NCI-H69 (cell line): ENCODE measurements around the gene TMEM255B.
"Not testable (repeated sequence)": the region's sequence is repeated elsewhere in the genome, so short reads cannot be mapped to it uniquely, and the experiment has no call there.

Experiments used
- DNase-seq: peaks from one replicate; lab custom pipeline; 2025; lab: John Stamatoyannopoulos, UW

Gene TMEM255B

DNA sequence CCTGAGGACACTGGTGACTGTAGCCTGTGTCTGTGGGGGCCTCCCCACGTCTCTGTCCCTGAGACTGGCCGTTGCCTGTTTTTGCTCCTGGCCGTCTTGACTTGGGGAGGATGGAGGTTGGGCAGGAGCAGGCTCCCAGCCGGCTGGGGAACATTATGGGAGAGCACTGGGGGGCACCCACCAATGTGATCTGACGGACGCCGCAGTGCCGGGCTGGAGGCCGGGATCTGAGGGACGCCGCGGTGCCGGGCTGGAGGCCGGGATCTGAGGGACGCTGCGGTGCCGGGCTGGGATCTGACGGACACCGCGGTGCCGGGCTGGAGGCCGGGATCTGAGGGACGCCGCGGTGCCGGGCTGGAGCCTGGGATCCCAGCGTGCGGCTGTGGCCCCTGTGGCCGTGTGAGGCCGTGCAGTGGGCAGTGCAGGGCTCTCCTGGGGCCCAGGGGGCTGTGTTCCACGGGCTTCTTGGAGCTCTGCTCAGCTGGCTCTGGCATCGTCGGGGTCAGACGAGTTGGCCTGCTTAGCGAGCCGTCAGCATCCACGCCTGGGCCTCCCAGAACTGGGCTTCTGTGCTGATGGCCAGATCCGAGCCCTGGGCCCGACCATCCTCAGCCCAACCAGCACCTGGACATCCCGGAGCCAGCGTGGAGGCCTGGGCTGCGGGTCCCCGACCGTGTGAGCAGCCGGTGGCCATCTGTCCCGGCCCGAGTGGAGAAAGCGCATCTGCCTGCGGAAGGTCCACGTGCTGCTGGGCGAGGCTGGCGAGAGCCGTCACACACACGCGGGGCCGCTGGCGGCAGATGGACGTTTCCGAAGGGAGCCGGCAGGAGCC is 59.0 kb downstream of the TMEM255B start:
- DNase-seq, result no peak

DNA sequence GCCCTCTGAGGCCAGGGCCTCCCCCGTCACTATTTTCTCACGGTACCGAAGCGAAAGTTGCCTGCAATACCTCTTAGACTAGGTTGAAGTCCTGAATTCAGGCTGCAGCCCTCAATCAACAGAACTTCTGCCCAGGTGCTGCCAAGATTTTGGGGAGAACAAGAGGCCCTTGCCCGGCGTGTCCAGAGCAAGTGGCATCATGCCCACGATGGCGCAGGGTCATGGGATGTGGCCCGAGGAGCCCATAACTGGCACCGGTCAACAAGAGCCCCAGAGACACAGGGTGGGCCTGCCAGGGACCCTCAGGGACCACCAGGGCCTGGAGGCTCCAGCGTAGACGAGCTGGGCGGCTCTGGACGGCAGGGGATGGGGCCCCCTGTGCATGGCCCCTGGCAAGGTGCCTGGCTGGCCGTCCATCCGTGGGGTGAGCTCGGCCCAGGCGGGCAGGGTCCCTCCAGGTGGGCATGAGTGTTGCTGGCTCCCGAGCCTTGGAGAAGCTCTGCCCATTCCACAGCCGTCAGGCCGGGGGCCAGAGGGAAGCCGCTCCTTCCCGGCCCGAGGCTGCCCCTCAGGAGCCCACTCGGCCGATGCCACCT is 59.8 kb downstream of the TMEM255B start:
- no peak for DNase-seq

DNA sequence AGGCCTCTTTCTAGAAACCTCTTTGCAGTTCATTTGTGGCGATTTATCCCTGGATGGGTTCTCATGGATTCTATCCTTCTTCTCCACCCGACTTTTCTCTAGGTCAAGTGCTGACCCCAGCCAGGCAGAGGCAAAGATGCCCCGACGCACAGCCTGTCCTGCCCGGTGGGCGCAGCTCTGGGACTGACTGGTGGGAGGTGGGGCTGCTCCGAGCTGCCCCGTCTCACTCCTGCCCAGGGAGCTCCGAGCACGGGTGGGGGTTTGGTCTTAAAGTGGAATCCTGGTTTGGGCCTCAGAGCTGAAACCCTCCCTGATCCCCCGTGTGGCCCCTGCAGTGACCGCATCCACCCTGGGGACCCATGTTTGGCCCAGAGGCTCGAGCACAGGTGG is 60.3 kb downstream of the TMEM255B start:
- no peak for DNase-seq

DNA sequence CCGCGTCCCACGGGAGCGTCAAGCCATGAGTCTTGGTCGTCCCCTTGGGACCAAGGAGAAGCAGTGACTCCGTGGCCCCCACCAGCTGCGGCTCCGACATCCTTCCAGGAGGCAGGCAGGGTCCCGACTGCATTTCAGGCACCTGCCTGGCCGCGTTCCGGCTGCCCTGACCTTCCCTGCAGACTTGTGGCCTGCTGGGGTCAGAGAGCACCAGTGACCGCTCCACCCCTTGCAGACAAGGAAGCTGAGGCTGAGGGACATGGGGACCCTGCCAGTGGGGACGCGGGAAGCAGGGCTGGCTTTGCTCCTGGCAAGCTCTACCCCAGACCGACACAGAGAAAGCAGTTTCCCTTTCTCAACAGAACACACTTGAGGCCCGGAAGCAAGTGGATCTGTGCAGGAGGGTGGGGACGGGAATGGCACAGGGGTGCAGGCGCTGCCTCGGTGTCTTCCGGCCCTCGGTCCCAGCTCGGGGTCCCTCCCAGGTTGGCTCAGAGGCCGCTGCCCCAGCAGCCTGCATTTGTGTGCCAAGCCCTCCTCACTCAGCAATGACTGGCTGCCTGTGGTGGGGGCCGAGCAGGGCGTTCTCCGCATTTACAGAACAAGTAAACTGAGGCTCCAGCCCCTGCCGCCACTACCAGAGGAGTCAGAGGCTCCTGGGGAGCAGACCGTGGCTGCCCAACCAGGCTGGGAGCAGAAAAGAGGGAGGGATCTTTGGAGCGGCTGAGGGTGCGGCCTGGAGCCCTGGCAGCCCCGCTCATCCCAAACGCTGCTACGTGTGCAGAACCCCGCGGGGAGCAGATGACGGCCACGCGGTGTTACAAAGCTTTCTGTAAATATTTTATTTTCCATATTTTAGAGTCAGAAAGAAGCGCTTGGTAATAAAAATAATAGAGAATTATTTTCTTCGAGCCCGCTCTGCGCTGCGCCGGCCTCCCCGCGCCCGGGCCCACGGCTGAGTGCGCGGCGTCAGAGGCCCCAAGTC is 61.0 kb downstream of the TMEM255B start:
- DNase-seq, result no peak

DNA sequence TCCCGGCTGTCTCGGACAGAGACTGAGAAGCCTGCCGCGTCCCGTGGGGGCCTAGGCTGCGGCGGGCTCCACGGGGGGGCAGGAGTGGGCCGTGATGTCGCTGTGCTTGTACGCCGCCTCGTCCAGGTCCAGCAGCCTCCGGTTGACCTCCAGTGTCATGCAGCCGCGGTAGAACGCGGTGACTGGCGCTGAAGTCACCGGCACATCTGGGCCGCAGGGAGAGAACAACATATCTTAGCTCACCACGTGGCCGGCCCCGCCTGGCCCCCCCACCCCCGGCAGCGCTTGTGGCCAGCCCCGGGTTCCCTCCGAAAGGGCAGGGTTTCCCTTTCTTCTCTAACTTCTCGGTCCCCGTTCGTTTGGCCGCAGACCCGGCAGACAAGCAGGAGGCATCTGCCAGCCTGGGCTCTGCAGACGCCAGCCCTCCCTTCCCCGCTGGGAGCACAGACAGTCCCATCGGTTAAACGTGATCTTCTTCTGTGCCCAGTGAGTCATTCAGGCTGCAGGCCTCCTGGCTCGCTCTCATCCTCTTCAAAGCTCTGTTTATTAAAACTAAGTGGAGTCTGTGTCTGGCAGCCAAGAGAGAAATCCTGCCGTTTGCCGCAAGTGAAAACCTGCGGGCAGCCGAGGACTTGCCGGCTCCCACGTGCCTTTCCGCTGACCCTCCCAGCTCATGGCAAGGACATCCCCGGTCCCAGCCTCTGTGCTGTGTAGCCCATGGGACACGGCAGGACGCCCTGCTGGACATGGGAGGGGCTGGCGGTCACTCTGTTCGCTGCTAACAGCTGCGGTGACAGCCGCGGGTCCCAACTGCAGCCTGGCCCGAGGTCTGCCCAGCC is 62.0 kb downstream of the TMEM255B start:
- DNase-seq, result peak; percentile 77

DNA sequence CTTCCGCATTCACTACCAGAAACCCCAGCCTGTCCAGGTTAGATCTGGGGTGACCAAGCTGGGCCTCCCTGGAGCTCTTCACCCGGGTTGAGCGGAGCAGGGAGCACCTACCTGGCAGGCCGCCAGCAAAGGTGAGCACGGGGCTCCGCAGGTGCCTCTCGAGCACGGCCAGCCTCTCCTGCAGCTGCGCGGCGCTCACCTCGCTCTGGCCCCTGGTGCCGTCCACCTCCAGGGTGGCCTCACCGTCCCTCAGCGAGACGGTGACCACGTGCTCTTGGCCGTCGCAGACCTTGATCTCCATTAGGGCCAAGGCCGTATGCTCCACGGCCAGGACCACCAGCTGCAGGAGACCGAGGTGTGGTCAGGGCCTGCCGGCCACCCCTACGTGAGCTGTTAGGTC is 62.8 kb downstream of the TMEM255B start:
- DNase-seq, result no peak

DNA sequence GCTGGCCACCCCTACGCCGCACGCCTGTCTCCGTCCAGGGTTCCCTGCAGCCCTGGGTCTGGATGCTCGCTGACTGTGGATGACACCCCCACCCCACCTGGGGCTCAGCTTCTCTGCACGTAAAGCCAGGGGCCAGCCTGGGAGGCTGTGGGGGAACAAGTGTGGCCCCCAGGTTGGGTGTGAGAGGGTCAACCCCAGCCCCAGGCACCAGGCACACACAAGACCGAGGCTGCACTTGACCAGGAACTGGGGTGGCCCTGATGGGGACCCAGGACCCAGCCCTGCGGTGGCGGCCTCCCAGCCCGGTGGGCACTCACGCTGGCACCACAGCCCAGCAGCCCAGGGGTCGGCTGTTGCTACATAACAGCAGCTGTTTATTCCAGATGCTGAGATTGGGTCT is 63.2 kb downstream of the TMEM255B start:
- no peak for DNase-seq

DNA sequence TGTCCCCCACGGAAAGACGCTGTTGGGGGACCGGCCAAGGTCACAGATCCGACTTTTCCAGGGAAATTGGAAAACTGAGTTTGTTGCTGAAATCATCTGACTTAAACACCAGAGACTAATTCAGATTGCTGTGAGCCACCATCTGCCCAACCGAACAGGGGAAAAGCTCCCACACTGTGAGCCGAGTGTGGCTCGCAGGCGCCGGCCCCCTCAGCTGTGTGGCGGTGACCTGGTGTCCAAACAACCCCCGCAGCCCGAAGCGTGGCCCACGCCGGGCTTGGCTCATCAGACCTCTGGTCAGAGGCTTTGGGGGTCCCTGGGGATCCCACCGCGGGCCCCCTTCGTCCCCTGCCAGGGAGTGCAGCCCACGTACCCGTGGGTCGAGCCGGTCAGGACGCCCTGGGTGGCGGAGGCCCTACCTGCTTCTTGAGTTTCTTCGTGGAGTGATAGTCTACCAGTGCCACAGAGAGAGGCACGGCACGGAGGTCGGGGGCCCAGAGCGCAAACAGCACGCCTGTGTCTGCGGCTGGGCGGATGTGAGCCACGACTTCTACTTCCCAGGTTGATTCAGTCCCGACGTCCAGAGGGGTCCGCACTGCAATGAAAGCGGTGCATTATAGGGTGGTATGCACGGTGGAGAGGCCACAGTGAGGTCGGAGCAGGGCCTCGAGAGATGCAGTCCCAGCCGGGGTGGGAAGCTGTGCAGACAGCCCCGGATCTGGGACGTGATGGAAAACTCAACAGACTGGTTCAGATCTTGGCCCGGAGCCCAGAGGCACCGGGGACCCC is 64.1 kb downstream of the TMEM255B start:
- no peak for DNase-seq

DNA sequence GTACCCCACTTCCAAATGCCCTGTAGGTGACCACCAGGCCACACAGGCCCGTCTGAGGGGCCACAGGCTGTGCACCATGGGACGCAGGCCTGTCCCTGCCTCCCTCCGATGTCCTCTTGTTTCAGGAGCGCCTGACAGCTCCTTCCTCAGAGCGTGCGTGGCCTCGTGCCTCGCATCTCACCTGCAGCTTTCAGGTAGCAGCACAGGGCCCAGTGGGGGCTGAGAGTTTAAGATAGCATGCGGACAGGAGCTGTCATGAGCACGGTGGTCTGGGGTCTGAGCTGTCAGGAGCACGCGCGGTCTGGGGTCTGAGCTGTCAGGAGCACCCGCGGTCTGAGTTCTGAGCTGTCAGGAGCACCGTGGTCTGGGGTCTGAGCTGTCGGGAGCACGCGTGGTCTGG is 64.7 kb downstream of the TMEM255B start:
- no peak for DNase-seq

DNA sequence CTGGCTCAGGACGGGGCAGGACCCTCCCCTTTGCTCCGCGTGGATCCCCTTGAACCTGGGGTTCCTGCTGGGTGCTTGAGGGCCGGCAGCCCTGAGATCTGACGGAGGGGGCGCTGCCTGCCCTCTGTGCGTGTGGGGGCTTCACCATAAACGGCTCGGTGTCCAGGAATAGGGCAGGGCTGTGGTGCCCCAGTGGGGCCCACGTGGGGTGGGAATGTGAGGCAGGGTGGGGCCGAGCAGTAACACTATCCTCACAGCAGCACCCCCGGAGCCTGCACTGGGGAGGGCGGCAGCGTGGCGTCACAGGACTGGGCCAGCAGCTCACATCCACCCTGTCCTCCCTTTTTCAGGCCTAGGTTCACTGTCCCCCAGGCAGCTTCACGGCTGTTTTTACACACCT is 66.8 kb downstream of the TMEM255B start:
- no peak for DNase-seq

DNA sequence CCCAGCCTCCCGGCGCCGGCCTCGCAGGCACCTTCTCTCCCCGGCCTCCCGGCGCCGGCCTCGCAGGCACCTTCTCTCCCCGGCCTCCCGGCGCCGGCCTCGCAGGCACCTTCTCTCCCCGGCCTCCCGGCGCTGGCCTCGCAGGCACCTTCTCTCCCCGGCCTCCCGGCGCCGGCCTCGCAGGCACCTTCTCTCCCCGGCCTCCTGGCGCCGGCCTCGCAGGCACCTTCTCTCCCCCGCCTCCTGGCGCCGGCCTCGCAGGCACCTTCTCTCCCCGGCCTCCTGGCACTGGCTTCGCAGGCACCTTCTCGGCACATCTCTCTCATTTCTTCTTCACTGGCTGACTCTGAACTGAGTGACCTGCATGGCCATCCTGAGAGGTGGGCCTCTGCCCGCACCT is 67.4 kb downstream of the TMEM255B start:
- DNase-seq, result not testable (repeated sequence)

DNA sequence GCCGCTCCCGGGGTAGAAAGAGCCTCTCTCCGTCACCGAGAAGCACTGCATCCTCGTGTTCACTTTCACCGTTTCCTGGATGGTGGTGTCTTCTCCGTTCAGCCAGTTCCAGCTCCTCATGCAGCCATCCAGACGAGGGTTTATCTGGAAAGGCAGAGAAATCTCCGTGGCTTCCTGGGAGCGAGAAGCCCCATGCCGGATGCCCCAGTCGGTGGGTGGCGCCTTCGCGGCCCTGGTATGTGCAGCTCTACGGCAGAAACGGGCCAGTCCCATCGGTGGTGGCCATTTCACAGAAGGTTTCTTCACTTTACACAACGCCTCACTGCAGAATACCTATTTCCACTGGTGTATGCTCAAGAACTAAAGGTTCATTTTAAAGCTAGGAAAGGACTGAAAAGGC is 68.0 kb downstream of the TMEM255B start:
- DNase-seq, result no peak

DNA sequence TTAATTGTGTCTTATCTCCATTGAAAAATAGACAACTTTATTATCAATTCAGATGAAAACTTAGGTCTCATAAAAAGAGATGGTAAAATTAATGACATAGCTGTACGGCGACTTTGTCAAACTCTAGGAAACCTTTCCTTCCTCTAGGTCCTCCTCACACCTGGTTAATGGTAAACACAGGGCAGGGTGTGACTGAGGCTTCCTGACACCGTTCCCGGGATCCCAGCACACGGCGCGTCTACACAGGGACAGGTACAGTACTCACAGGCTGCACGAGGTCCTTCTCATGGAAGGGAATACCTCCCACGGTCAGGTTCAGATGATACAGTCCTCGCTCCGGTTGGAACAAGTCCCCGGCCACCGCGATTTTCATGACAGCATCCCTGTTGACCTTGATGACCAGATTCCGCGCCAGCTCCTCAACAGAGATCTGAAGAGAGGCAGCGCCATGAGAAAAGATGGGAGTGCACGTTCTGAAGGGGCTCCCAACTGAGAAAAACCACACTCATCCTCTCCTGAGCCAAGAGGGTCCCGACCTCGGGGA is 69.3 kb downstream of the TMEM255B start:
- DNase-seq, result no peak

DNA sequence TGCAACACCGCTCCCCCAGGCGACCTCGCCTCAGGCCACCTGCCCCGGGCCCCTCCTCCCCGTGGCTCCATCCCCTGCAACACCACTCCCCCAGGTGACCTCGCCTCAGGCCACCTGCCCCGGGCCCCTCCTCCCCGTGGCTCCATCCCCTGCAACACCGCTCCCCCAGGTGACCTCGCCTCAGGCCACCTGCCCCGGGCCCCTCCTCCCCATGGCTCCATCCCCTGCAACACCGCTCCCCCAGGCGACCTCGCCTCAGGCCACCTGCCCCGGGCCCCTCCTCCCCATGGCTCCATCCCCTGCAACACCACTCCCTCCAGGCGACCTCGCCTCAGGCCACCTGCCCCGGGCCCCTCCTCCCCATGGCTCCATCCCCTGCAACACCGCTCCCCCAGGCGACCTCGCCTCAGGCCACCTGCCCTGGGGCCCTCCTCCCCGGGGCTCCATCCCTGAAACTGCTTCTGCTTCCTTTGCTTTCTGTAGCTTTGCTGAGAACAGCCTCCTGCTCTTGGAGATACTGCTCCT is 71.5 kb downstream of the TMEM255B start:
- DNase-seq, result not testable (repeated sequence)

DNA sequence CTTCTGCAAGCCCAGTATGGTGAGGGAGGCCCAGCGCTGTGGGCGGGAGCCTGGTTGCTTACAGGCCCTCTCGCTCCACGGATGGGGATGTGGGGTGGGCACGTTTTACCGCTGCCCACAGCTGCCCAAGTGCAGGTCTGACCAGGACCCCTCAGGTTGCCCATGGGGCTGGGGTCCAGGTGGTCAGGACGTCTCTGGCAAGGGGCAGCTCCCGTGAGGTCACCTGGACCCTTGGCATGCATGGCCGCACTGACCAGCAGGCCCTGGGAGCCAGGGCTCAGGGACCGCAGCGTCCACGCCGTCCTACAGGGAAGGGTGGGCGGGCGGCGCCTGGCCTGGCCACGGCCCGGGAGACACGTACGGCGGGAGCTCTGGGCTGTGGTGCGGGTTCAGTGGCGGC is 72.0 kb downstream of the TMEM255B start:
- DNase-seq, result no peak

DNA sequence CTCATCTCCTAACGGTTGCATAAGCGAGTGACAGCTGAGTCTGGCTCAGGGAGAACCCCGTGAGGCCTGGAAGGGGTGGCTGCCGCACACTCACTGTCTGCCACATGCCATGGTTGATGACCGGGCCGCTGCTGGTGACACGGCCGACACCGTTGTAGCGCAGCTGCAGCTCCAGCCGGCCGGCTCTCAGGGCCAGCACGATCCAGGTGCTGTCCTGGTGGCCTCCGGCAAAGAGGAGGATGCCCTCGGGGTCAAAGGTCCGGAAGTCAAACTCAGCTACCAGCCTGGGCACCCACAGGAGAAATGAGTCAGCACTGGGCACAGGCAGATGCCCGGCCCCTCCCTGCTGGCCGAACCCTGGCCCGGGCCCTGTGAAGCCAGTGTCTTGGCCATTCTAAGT is 73.2 kb downstream of the TMEM255B start:
- DNase-seq, result no peak

DNA sequence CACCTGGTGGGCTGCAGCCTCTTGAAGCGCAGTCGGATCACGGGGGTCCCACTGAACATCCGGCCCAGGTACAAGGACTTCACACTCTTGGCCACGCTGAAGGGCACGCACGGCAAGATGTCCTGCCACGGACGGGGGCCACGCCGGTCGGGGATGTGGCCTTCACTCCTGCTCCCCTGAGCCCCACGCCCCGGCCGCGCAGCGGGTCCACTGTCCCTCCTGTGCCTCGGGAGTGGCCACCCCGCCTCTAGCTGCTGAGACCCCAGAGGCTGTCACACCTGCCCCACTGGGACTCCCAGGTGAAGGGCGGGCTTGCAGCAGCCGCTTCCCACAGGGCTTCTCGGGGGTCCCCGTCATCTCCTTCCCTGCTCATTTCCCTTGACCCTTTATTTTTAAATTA is 73.6 kb downstream of the TMEM255B start:
- DNase-seq, result no peak

DNA sequence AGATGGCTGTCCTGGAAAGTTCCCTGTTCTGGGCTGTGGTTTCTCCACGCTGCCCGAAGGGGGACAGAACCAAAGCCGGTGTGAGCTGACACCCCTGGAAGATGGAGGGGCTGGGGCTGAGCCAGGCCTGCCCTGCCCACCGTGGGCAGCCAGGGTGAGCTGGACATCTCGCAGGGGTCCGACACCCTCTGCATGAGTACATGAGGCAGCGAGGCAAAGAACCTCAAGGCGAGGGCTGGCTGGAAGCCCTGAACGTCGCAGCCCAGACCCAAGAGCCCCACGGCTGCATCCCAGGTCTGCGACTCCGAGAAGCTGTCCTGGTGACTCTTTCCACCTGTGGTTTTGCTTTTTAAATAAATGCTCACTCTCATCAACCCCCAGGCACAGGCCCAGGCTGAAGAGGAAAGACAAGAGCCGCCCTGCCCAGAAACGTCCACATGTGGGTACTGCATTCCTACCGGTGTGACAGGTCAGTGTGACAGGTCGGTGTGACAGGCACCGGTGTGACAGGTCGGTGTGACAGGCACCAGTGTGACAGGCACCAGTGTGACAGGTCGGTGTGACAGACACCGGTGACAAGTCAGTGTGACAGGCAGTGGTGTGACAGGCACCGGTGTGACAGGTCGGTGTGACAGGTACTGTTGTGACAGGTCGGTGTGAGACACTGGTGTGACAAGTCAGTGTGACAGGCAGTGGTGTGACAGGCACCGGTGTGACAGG is 74.2 kb downstream of the TMEM255B start:
- DNase-seq, result no peak

DNA sequence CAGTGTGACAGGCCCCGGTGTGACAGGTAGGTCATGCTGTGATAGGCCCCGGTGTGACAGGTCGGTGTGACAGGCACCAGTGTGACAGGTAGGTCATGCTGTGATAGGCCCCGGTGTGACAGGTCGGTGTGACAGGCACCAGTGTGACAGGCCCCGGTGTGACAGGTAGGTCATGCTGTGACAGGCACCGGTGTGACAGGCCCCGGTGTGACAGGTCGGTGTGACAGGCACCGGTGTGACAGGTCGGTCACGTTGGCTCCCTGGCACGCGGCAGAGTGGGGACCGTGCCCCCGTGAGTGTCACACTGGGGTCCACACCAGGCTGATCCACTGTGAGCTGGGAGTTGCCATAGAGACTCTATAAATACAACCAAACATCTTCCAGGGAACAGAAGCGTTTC is 75.0 kb downstream of the TMEM255B start:
- DNase-seq, result not testable (repeated sequence)
